Astrocyte (in vitro differentiated cells and primary cell): ENCODE measurements around the gene RAD51B.

ENCODE experiments used
- EZH2 ChIP-seq: IDR thresholded peaks from 2 replicates; pipeline ENCODE4 v1.6.1; 2012; ENCODE audit warnings: mild to moderate bottlenecking, low read length, inconsistent platforms; ENCODE audit not compliant: insufficient read depth
- TF ChIP-seq, protein P1 (sequence below): IDR thresholded peaks from 2 replicates; pipeline ENCODE4 v1.5.1; 2011; ENCODE audit warnings: low read depth, mild to moderate bottlenecking, inconsistent platforms, low read length, moderate library complexity; ENCODE audit not compliant: insufficient read depth

GRCh38 chr14:68651075-68651474 lies 831.5 kb downstream of the RAD51B start:
- TF ChIP-seq, protein P1, sequence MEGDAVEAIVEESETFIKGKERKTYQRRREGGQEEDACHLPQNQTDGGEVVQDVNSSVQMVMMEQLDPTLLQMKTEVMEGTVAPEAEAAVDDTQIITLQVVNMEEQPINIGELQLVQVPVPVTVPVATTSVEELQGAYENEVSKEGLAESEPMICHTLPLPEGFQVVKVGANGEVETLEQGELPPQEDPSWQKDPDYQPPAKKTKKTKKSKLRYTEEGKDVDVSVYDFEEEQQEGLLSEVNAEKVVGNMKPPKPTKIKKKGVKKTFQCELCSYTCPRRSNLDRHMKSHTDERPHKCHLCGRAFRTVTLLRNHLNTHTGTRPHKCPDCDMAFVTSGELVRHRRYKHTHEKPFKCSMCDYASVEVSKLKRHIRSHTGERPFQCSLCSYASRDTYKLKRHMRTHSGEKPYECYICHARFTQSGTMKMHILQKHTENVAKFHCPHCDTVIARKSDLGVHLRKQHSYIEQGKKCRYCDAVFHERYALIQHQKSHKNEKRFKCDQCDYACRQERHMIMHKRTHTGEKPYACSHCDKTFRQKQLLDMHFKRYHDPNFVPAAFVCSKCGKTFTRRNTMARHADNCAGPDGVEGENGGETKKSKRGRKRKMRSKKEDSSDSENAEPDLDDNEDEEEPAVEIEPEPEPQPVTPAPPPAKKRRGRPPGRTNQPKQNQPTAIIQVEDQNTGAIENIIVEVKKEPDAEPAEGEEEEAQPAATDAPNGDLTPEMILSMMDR: no peak
- TF ChIP-seq EZH2: no peak
